Activated CD4-positive, alpha-beta T cell treated with anti-CD3 and anti-CD28 coated beads, Interleukin-2, amount 10 ng/mL, durations not matched to agents 24 days and 14 days (primary cell): ENCODE data around the gene EEFSEC. TPM values are rescaled to one million over a fixed set of nuclear protein-coding genes. Genes with fewer than 3 reads are reported as not detected.

Experiments used
- DNase-seq: peaks from one replicate; pipeline ENCODE4 v3.0.0; 2022
- H3K27ac Mint-ChIP-seq: one replicate; pipeline ENCODE4 v1.8.0; 2022; ENCODE audit warnings: mild to moderate bottlenecking, mixed read lengths
- H3K27me3 Mint-ChIP-seq: one replicate; pipeline ENCODE4 v1.8.0; 2022; ENCODE audit warnings: mixed read lengths
- H3K36me3 Mint-ChIP-seq: one replicate; pipeline ENCODE4 v1.8.0; 2022; ENCODE audit warnings: low read depth, mild to moderate bottlenecking, mixed read lengths
- H3K4me1 Mint-ChIP-seq: one replicate; pipeline ENCODE4 v1.8.0; 2021; ENCODE audit warnings: mixed read lengths
- H3K4me3 Mint-ChIP-seq: one replicate; pipeline ENCODE4 v1.8.0; 2022; ENCODE audit warnings: mild to moderate bottlenecking, moderate library complexity, mixed read lengths
- H3K9me3 Mint-ChIP-seq: one replicate; pipeline ENCODE4 v1.8.0; 2021; ENCODE audit warnings: mixed read lengths
- intact Hi-C: fragments of 100-400 bp; cut with micrococcal nuclease; formaldehyde crosslinking; loops from one replicate; pipeline ENCODE4 v1.15.1; 2023
- total RNA-seq: library from RNA; stranded (reverse); gene quantifications from 2 replicates; pipeline ENCODE4 v1.2.3, GENCODE V29; 2022

Gene EEFSEC
- total RNA-seq, 1 donor from 2014 or later = 21.3 TPM

DNA sequence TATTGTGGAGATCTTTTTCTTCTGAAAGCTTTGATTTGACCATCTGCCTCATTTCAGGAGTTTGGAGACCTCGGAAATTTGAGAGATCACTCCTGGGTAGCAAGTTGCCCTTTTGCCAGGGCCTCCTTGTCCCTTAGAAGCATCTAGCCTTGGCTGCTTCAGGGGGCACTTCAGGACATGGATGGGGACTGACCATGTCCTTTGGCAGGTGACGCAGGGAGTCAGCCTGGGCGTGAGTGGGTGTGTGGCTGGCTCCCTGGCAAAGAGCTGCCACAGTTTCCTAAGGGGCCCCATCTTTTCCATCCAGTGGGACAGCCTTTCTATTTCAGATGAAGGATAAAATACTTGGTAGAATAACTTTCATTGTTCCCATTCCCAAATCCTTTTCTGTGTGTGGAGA is 27.6 kb downstream of the EEFSEC start:
- Mint-ChIP-seq H3K36me3 (peaks cover 2% of the 10 kb centered on the region), H3K9me3 (no peaks in the 10 kb centered on the region), H3K4me1 (peaks cover 2% of the 10 kb centered on the region), H3K27me3 (no peaks in the 10 kb centered on the region), H3K27ac (no peak overlapping the region), H3K4me3 (no peak overlapping the region)
- no peak for DNase-seq
- intact Hi-C loops = no loop called here

DNA sequence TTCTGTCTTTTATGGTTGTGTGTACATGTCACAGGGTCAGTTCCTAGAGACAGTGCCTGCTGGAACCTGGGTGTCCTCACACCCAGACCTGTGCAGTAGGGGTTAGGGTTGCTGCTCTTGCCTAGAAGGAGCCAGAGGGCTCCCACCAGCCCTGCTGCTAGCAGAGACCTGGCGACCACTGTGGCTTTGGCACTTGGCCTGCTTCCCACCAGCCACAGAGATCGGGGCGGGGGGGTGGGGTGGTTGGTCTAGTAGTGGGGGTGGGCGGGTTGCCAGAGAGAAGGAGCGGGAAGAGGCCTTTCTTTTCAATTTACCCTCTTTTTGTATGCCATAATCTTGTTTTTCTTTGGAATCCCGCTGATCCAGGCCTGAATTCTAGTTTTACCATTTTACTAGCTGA is 29.4 kb downstream of the EEFSEC start:
- H3K36me3 Mint-ChIP-seq = peaks cover 2% of the 10 kb centered on the region
- no peaks in the 10 kb centered on the region for H3K27me3 Mint-ChIP-seq
- H3K9me3 Mint-ChIP-seq = no peaks in the 10 kb centered on the region
- no peak for DNase-seq
- no peak overlapping the region for H3K4me3 Mint-ChIP-seq
- no peak overlapping the region for H3K27ac Mint-ChIP-seq
- intact Hi-C loops = no loop called here
- H3K4me1 Mint-ChIP-seq = peaks cover 3% of the 10 kb centered on the region

DNA sequence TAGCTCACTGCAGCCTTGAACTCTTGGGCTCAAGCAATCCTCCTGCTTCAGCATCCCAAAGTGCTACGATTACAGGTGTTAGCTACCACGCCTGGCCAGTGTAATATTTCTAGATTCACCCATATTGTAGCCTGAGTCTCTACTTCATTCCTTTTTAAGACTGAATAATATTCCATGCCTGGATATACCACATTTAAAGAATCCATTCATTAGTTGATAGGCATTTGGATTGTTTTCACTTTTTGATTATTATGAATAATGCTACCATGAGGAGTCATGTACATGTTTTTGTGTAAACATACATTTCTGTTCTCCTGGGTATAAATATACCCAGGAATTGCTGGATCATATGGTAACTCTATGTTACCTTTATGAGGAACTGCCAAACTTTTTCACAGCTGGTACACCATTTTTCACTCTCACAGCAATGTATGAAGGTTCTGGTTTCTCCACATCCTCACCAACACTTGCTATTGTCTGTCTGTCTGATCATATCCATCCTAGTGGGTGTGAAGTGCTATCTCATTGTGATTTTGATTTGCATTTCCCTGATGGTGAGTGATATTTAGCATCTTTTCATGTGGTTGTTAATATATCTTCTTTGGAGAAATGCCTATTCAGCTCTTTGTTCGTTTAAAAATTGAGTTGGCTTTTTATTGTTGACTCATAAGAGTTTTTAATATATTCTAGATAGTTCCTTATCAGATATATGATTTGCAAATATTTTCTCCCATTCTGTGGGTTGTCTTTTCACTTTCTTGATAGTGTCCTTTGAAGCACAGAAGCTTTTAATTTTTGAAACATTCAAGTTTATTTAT is 32.6 kb downstream of the EEFSEC start:
- H3K36me3 Mint-ChIP-seq = peaks cover 2% of the 10 kb centered on the region
- intact Hi-C loops = no loop called here
- no peak for DNase-seq

DNA sequence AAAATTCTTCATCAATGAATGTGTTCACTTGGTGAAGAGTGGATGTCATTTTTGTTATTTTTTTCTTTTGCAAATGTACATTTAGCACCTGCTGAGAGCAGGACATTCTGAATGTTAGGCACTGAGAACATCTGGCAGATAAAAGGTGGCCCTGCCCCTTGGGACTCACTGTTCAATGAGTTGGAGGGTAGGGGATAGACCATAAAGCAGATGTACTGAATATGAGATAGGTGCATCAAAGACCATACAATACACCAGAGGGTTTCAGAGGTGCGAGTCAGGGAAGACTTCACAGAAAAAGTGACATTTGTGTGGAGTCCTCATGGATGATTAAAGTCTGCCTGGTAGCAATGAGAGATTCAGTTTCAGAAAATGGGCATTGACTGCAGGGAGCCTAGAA is 34.2 kb downstream of the EEFSEC start:
- intact Hi-C loops = no loop called here
- H3K9me3 Mint-ChIP-seq = no peaks in the 10 kb centered on the region
- H3K27ac Mint-ChIP-seq = no peak overlapping the region
- H3K27me3 Mint-ChIP-seq = no peaks in the 10 kb centered on the region
- peaks cover 7% of the 10 kb centered on the region for H3K4me1 Mint-ChIP-seq
- H3K4me3 Mint-ChIP-seq = no peak overlapping the region
- H3K36me3 Mint-ChIP-seq = peaks cover 2% of the 10 kb centered on the region
- no peak for DNase-seq

More for the DNA sequence above, 32.6 kb downstream of the EEFSEC start:
- Mint-ChIP-seq H3K27ac (no peak overlapping the region), H3K4me1 (peaks cover 8% of the 10 kb centered on the region), H3K4me3 (no peak overlapping the region), H3K27me3 (no peaks in the 10 kb centered on the region), H3K9me3 (no peaks in the 10 kb centered on the region)

GRCh38 chr3:128188326-128188725 is 35.0 kb downstream of the EEFSEC start:
- H3K27ac Mint-ChIP-seq = no peak overlapping the region
- no peaks in the 10 kb centered on the region for H3K9me3 Mint-ChIP-seq
- peaks cover 2% of the 10 kb centered on the region for H3K36me3 Mint-ChIP-seq
- intact Hi-C loops = no loop called here
- peaks cover 6% of the 10 kb centered on the region for H3K4me1 Mint-ChIP-seq
- H3K27me3 Mint-ChIP-seq = no peaks in the 10 kb centered on the region
- H3K4me3 Mint-ChIP-seq = no peak overlapping the region
- no peak for DNase-seq

GRCh38 chr3:128188956-128189355 is 35.7 kb downstream of the EEFSEC start:
- Mint-ChIP-seq H3K9me3 (no peaks in the 10 kb centered on the region), H3K4me1 (peaks cover 6% of the 10 kb centered on the region), H3K36me3 (peaks cover 2% of the 10 kb centered on the region), H3K27me3 (no peaks in the 10 kb centered on the region), H3K27ac (no peak overlapping the region), H3K4me3 (no peak overlapping the region)
- DNase-seq = no peak
- intact Hi-C loops = no loop called here

- no peak for DNase-seq
- Mint-ChIP-seq H3K4me1 (peaks cover 6% of the 10 kb centered on the region), H3K27ac (no peak overlapping the region), H3K4me3 (no peak overlapping the region), H3K27me3 (no peaks in the 10 kb centered on the region), H3K36me3 (no peaks in the 10 kb centered on the region), H3K9me3 (no peaks in the 10 kb centered on the region)
- intact Hi-C loops = no loop called here
These were observed 37.2 kb downstream of the EEFSEC start for GRCh38 chr3:128190501-128190900.

DNA sequence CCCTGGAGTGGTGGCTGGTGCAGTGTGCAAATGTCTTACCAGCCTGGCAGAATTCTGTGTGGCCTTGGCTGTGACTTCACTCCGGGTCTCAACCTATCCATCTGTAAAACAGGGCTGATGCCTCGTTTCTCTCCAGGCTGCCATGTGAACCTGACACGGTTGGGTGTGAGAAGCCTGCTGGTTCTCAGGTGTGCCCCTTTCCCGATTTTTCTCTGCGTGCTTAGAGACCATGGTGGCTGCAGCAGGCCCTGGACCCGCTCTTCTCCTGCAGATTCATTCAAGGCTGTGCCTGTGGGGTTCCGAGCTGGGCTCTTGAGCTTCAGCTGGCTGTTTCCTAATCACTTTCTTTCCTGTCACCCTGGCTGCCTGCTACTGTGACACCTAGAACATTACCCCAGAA is 38.9 kb downstream of the EEFSEC start:
- Mint-ChIP-seq H3K9me3 (no peaks in the 10 kb centered on the region), H3K27me3 (no peaks in the 10 kb centered on the region), H3K4me1 (peaks cover 6% of the 10 kb centered on the region), H3K27ac (no peak overlapping the region), H3K4me3 (no peak overlapping the region), H3K36me3 (no peaks in the 10 kb centered on the region)
- intact Hi-C loops = no loop called here
- DNase-seq = no peak

- Mint-ChIP-seq H3K27ac (no peak overlapping the region), H3K4me1 (peaks cover 3% of the 10 kb centered on the region), H3K27me3 (no peaks in the 10 kb centered on the region), H3K4me3 (no peak overlapping the region), H3K36me3 (no peaks in the 10 kb centered on the region), H3K9me3 (no peaks in the 10 kb centered on the region)
- DNase-seq = no peak
- intact Hi-C loops = no loop called here
These were observed 39.9 kb downstream of the EEFSEC start for GRCh38 chr3:128193168-128193567.

DNA sequence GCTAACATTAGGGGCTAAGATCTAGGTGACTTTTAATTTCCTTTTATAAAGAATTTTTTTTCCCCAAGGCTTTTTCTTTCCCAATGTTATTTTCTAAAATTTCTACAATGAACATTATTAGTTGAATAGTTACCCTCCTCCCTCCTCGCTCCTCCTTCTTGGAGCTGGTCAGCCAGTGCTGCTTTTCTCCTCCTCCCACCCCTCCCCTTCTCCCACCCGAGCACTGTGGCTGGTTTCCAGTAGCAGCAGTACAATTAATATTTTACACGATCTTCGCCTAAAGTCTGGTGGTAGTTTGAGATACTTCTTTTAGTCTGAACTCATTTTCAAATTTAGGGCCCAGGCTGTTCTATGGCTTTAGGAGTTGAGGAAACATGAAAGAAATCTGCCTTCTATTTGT is 41.6 kb downstream of the EEFSEC start:
- intact Hi-C loops = no loop called here
- Mint-ChIP-seq H3K27ac (no peak overlapping the region), H3K4me3 (no peak overlapping the region), H3K27me3 (no peaks in the 10 kb centered on the region), H3K4me1 (peaks cover 5% of the 10 kb centered on the region), H3K9me3 (no peaks in the 10 kb centered on the region), H3K36me3 (no peaks in the 10 kb centered on the region)
- no peak for DNase-seq

- Mint-ChIP-seq H3K27me3 (no peaks in the 10 kb centered on the region), H3K4me1 (peaks cover 5% of the 10 kb centered on the region), H3K4me3 (no peak overlapping the region), H3K9me3 (no peaks in the 10 kb centered on the region), H3K27ac (no peak overlapping the region), H3K36me3 (no peaks in the 10 kb centered on the region)
- intact Hi-C loops = no loop called here
- DNase-seq = no peak
These were observed 42.1 kb downstream of the EEFSEC start for GRCh38 chr3:128195369-128195768.

DNA sequence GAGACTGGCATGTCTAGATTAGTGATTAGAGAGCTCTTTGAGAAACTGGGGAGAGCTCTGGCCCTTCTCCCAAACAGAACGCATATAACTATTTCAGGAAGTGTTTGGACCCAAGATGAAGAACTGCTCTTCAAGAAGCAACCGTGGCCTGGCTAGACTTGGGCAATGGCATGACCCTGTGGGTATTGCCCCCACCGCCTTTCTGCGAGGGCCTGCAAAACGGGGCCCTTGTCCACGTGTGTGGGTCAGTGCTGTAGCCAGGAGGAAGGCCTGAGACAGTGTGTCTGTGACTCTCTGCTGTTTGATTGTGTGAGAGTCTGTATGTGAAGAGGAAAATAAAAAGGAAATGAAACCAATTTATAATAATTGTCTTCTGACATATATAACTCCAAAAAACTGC is 42.5 kb downstream of the EEFSEC start:
- Mint-ChIP-seq H3K27me3 (no peaks in the 10 kb centered on the region), H3K4me3 (no peak overlapping the region), H3K36me3 (no peaks in the 10 kb centered on the region), H3K9me3 (no peaks in the 10 kb centered on the region), H3K27ac (no peak overlapping the region), H3K4me1 (peaks cover 5% of the 10 kb centered on the region)
- intact Hi-C loops = no loop called here
- DNase-seq = no peak

DNA sequence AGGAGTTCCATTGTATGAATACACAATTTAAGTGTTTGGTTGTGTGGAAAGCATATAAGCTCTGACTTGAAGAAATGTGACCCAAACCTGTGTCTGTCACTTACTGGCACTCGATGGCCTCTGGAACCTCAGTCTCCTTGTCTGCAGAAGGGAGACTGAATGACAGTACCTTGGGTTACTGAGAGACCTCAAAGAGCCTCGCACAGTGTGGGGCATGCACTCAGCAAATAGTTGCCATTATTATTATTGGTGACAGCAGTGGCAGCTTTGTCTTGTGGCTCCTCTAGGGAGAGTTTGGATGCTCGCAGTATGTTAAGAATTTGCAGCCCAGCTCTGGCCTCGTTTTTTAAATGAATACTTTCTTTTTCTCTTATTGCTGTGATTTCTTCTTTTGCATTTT is 43.4 kb downstream of the EEFSEC start:
- H3K27me3 Mint-ChIP-seq = no peaks in the 10 kb centered on the region
- H3K4me1 Mint-ChIP-seq = peaks cover 5% of the 10 kb centered on the region
- no peak overlapping the region for H3K4me3 Mint-ChIP-seq
- H3K27ac Mint-ChIP-seq = no peak overlapping the region
- intact Hi-C loops = no loop called here
- no peak for DNase-seq
- H3K36me3 Mint-ChIP-seq = no peaks in the 10 kb centered on the region
- no peaks in the 10 kb centered on the region for H3K9me3 Mint-ChIP-seq

- H3K27me3 Mint-ChIP-seq = no peaks in the 10 kb centered on the region
- no peak overlapping the region for H3K4me3 Mint-ChIP-seq
- no peak overlapping the region for H3K27ac Mint-ChIP-seq
- no peak for DNase-seq
- intact Hi-C loops = no loop called here
- no peaks in the 10 kb centered on the region for H3K36me3 Mint-ChIP-seq
- no peaks in the 10 kb centered on the region for H3K9me3 Mint-ChIP-seq
- H3K4me1 Mint-ChIP-seq = peaks cover 5% of the 10 kb centered on the region
These were observed 44.6 kb downstream of the EEFSEC start for GRCh38 chr3:128197855-128198254.

- no peaks in the 10 kb centered on the region for H3K36me3 Mint-ChIP-seq
- H3K27me3 Mint-ChIP-seq = no peaks in the 10 kb centered on the region
- no peak overlapping the region for H3K4me3 Mint-ChIP-seq
- no peaks in the 10 kb centered on the region for H3K9me3 Mint-ChIP-seq
- intact Hi-C loops = no loop called here
- DNase-seq = no peak
- peak overlapping the region; percentile 4 for H3K27ac Mint-ChIP-seq
- H3K4me1 Mint-ChIP-seq = peaks cover 5% of the 10 kb centered on the region
These were observed 45.0 kb downstream of the EEFSEC start for GRCh38 chr3:128198313-128198712.
